ENCODE results near the gene BMPR1B.

Gene BMPR1B

DNA sequence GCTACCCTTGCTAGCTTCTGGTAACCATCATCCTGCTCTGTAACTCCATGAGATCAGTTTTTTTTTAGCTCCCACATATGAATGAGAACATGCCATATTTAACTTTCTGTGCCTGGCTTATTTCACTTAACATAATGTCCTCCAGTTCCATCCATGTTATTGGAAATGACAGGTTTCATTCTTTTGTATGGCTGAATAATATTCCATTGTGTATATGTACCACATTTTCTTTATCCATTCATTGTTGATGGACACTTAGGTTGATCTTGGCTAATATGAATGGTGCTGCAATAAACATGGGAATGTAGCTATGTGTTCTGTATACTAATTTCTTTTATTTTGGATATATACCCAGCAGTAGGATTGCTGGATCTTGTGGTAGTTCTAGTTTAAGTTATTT lies 204.7 kb downstream of the BMPR1B start:
- TF ChIP-seq, protein P1, sequence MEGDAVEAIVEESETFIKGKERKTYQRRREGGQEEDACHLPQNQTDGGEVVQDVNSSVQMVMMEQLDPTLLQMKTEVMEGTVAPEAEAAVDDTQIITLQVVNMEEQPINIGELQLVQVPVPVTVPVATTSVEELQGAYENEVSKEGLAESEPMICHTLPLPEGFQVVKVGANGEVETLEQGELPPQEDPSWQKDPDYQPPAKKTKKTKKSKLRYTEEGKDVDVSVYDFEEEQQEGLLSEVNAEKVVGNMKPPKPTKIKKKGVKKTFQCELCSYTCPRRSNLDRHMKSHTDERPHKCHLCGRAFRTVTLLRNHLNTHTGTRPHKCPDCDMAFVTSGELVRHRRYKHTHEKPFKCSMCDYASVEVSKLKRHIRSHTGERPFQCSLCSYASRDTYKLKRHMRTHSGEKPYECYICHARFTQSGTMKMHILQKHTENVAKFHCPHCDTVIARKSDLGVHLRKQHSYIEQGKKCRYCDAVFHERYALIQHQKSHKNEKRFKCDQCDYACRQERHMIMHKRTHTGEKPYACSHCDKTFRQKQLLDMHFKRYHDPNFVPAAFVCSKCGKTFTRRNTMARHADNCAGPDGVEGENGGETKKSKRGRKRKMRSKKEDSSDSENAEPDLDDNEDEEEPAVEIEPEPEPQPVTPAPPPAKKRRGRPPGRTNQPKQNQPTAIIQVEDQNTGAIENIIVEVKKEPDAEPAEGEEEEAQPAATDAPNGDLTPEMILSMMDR (IDR thresholded peaks at IDR 0.05) = no peak

DNA sequence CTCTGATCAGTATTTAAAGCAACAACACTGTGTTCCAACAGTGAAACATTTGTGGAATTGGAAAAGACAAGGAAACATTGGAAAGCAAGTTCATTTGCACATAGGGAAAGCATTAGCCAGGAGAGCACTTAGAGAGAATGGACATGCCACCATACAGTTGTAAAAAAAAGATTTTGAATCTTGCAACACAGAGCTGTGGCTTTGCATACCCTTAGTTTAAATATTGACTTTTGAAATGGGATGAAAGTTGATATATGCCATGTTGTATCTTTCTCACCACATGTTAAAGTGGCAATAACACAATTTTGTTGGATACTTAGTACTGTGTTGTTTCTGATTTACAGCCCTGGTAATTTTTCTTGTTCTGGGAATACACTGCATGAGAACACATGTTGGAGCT lies 208.1 kb downstream of the BMPR1B start:
- TF ChIP-seq, protein P1 (IDR thresholded peaks at IDR 0.05) = no peak

DNA sequence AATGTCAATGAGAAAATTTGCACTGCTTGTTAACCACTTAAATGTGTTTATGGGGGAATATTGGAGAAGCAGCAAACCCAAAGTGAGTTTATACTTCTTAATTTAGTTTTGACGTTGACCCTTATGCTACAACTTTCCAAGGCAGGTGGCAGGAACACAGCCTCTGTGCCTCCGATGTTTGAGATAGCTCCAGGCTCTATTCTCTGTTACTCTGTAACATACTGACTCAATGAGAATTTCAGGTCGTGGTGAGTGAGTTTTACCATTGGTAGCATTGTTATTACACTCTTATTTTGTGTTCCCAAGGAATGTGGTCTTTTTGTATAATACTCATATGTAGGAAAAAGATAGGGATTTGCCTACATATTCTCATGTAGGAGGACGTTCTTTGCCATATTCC lies 210.7 kb downstream of the BMPR1B start:
- TF ChIP-seq, protein P1 (IDR thresholded peaks at IDR 0.05) = no peak

DNA sequence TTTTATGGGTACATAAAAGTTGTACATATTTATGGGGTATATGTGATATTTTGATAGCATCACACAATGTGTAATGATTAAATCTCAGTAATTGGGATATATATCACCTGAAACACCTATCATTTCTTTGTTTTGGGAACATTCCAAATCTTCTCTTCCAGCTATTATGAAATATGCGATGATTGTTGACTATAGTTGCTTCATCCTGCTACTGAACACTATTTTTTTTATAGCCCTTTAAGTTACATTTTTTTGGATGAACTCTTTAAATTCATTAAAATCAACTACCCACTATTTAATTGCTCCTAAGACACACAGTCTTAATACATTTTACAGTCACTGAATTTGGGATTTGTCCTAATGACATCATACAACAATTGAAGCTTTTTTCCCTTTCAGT lies 212.9 kb downstream of the BMPR1B start:
- TF ChIP-seq, protein P1 (IDR thresholded peaks at IDR 0.05) = no peak

DNA sequence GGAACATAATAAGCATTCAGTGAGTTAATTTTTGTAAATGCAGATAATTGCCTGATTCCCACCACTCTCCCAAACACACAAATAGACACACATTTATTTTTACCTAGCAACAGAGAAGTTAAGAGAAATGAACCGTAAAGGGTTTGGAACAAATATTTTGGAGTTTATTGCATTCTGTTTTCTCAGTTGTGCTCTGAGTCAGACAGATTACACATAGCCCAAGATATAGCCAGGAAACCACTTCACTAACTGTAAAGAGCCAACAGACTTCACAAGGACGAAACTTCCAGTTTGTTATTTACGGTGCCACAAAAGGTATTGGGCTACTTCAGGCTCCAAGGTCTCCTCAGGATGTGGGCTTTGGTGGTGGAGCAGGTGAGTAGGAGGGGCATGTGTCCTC lies 217.0 kb downstream of the BMPR1B start:
- TF ChIP-seq, protein P1 (IDR thresholded peaks at IDR 0.05) = no peak

DNA sequence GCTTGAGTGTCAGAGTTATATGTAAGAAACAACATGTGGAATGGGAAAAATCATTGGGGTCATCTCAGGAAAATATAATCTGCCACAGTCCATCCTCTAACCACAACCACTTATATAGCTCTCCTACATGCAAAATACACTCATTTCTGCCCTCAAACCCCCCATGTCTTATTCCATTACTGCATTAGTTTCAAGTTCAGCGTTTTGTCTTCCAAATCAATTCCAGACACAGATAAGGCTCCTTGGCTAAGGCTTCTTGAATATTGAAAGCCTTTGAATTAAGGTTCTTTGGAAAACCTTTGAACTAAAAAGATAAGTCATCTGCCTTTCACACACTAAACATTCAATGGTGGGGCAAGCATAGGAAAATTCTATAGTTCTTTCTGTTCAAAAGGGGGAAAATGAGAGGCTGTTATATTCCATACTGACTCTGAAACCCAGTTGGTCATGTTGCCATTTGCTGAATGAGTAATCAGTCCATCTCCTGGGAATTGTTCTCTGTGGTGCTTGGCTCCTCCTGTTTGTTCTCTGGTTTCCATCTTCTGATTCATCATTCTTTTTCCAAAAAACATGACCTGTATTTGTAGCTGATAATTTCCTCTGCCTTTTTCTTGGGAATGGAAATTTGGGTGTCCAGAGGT lies 218.7 kb downstream of the BMPR1B start:
- TF ChIP-seq, protein P1 (IDR thresholded peaks at IDR 0.05) = no peak

DNA sequence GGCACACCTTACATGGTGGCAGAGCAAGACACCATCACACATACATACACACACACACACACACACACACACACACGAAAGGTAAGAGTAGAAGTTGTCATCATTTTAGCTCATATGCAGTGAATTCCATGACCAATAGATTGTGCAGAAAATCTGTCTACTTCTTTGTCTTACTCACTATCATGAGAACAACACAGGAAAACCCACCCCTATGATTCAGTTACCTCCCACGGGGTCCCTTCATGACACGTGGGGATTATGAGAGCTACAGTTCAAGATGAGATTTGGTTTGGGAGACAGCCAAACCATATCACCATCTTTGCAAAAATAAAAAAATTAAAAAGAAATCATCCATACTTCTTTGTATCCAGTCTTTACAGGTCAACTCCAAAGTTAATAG lies 221.1 kb downstream of the BMPR1B start:
- TF ChIP-seq, protein P1 (IDR thresholded peaks at IDR 0.05) = no peak

DNA sequence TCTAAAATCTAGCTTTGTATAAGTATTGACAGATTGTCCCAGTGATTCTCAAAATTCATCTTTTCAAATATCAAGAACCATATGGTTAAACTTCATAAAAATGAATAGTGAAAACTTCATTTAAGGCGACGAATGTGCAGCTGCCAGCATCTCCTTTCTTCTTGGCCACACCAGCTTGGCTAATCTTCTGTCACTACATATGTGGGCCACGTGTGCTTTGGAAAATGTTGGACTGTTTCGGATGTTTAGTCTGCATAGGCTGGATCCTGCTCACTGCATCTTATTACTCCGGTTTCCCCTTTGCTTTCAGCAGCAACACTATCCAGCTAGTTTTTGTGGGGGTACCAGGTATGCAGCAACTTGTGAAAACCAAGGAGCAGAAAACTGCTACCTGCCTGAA lies 221.9 kb downstream of the BMPR1B start:
- TF ChIP-seq, protein P1 (IDR thresholded peaks at IDR 0.05) = no peak

All from LNCAP (cell line).